HG03558 (cell line): Measurements from ENCODE around the gene MAU2.
A peak's percentile ranks its signal among the peaks of the same experiment; 100 is the strongest.
"Not testable (repeated sequence)": the region's sequence is repeated elsewhere in the genome, so short reads cannot be mapped to it uniquely, and the experiment has no call there.

Experiments used
- ATAC-seq: cut with Tn5 transposase; IDR thresholded peaks from one replicate; pipeline ENCODE4 v1.9.1; 2021; ENCODE audit warnings: moderate number of reproducible peaks; ENCODE audit not compliant: unreplicated experiment; ENCODE audit errors: extremely low read depth

MAU2 gene

GRCh38 chr19:19343762-19344161 is 23.1 kb downstream of the MAU2 start:
- no peak for ATAC-seq

GRCh38 chr19:19345232-19345631 is 24.6 kb downstream of the MAU2 start:
- no peak for ATAC-seq

- no peak for ATAC-seq
These were observed 25.3 kb downstream of the MAU2 start for GRCh38 chr19:19345970-19346369.

- ATAC-seq, result no peak
These were observed 26.9 kb downstream of the MAU2 start for GRCh38 chr19:19347401-19348110.

GRCh38 chr19:19348266-19348665 is 27.6 kb downstream of the MAU2 start:
- ATAC-seq, result no peak

GRCh38 chr19:19349365-19349764 is 28.7 kb downstream of the MAU2 start:
- no peak for ATAC-seq

- ATAC-seq, result not testable (repeated sequence)
These were observed 30.1 kb downstream of the MAU2 start for GRCh38 chr19:19350756-19351155.

GRCh38 chr19:19352823-19353222 is 32.2 kb downstream of the MAU2 start:
- ATAC-seq, result no peak

- no peak for ATAC-seq
These were observed 33.4 kb downstream of the MAU2 start for GRCh38 chr19:19354007-19354406.

- ATAC-seq, result no peak
These were observed 34.3 kb downstream of the MAU2 start for GRCh38 chr19:19354932-19355331.

GRCh38 chr19:19355606-19356139 is 35.0 kb downstream of the MAU2 start:
- no peak for ATAC-seq

- ATAC-seq, result no peak
These were observed 35.9 kb downstream of the MAU2 start for GRCh38 chr19:19356500-19356899.

GRCh38 chr19:19356901-19357566 is 36.4 kb downstream of the MAU2 start:
- ATAC-seq, result no peak

GRCh38 chr19:19361075-19361594 is 40.5 kb downstream of the MAU2 start:
- ATAC-seq, result peak; percentile 36

- no peak for ATAC-seq
These were observed 41.4 kb downstream of the MAU2 start for GRCh38 chr19:19362075-19362474.

GRCh38 chr19:19366434-19367396 is 46.1 kb downstream of the MAU2 start:
- ATAC-seq, result peak; percentile 59

- ATAC-seq, result no peak
These were observed 47.5 kb downstream of the MAU2 start for GRCh38 chr19:19368087-19368486.

GRCh38 chr19:19371059-19371458 is 50.4 kb downstream of the MAU2 start:
- ATAC-seq, result no peak

GRCh38 chr19:19372656-19373416 is 52.2 kb downstream of the MAU2 start:
- no peak for ATAC-seq

GRCh38 chr19:19379527-19379926 is 58.9 kb downstream of the MAU2 start:
- ATAC-seq, result no peak
